Tibial artery (tissue), 4 donors: ENCODE results near the gene RAB11FIP3.

ENCODE experiments used
- DNase-seq, 2 donors: peaks; one replicate each; pipeline ENCODE4 v3.0.0-alpha.2; 2019
- H3K27ac ChIP-seq, 2 donors: fragments of 200-600 bp; sonication (generic) in 1 of 2; 1 replicate in 1 of 2; 2 replicates in 1 of 2; pipeline ENCODE4 v1.5.1; 2018 to 2019; ENCODE audit warnings: mild to moderate bottlenecking in 1 of 2
- H3K27me3 ChIP-seq, 2 donors: fragments of 200-600 bp; sonication (generic) in 1 of 2; one replicate each; pipeline versions ENCODE4 v1.5.1 to v1.6.0; 2016 to 2019
- H3K36me3 ChIP-seq, 3 donors: fragments of 200-600 bp; sonication (generic) in 2 of 3; one replicate each; pipeline ENCODE4 v1.5.1; 2016 to 2019; ENCODE audit warnings: mild to moderate bottlenecking in 2 of 3
- H3K4me1 ChIP-seq, 4 donors: fragments of 200-600 bp; sonication (generic) in 2 of 4; 1 replicate in 3 of 4; 2 replicates in 1 of 4; pipeline ENCODE4 v1.5.1; 2016 to 2019
- H3K4me3 ChIP-seq, 2 donors: fragments of 200-600 bp; sonication (generic) in 1 of 2; 1 replicate in 1 of 2; 2 replicates in 1 of 2; pipeline ENCODE4 v1.5.1; 2018 to 2019; ENCODE audit warnings: mild to moderate bottlenecking in 2 of 2
- H3K9me3 ChIP-seq, 3 donors: fragments of 200-600 bp; sonication (generic) in 1 of 3; one replicate each; pipeline ENCODE4 v1.5.1; 2016 to 2019
- CTCF ChIP-seq, 2 experiments: fragments of 200-600 bp in 1 of 2; fragments of 450-650 bp in 1 of 2; IDR thresholded peaks; one replicate each; pipeline ENCODE4 v1.5.1; 2017 to 2019; ENCODE audit warnings: antibody characterized with exemption in 2 of 2, mild to moderate bottlenecking in 1 of 2, moderate library complexity in 1 of 2
- intact Hi-C: fragments of 100-400 bp; cut with DNase I; formaldehyde crosslinking; loops from one replicate; pipeline ENCODE4 v1.15.0; 2023; ENCODE audit warnings: low total_unique reads

Gene RAB11FIP3

GRCh38 chr16:430904-431303 is 5.5 kb downstream of the RAB11FIP3 start:
- intact Hi-C loops, result no loop called here
- no peak overlapping the region for H3K27ac ChIP-seq

GRCh38 chr16:440627-441026 is 15.2 kb downstream of the RAB11FIP3 start:
- H3K36me3 ChIP-seq, result peaks cover 0 to 7% (median 0%) of the 10 kb centered on the region in 3 donors
- no peak for DNase-seq
- H3K9me3 ChIP-seq, result no peaks in the 10 kb centered on the region
- no peaks in the 10 kb centered on the region for H3K4me1 ChIP-seq
- intact Hi-C loops, result no loop called here
- H3K27me3 ChIP-seq, result no peaks in the 10 kb centered on the region
- no peak for TF ChIP-seq CTCF (IDR thresholded peaks at IDR 0.05)
- H3K27ac ChIP-seq, result no peak overlapping the region
- H3K4me3 ChIP-seq, result no peak overlapping the region

More at GRCh38 chr16:430904-431303, 5.5 kb downstream of the RAB11FIP3 start:
- Histone ChIP-seq H3K9me3 (no peaks in the 10 kb centered on the region), H3K4me3 (no peak overlapping the region), H3K27me3 (no peaks in the 10 kb centered on the region), H3K36me3 (peaks cover 0 to 6% (median 4%) of the 10 kb centered on the region in 3 donors), H3K4me1 (peaks cover 0 to 30% (median 18%) of the 10 kb centered on the region in 4 donors)
- TF ChIP-seq CTCF (IDR thresholded peaks at IDR 0.05), result no peak
- DNase-seq, result no peak

GRCh38 chr16:441447-441846 is 16.0 kb downstream of the RAB11FIP3 start:
- intact Hi-C loops, result no loop called here
- TF ChIP-seq CTCF (IDR thresholded peaks at IDR 0.05), result no peak
- H3K27me3 ChIP-seq, result no peaks in the 10 kb centered on the region

GRCh38 chr16:442976-443375 is 17.5 kb downstream of the RAB11FIP3 start:
- H3K36me3 ChIP-seq, result peaks cover 0 to 7% (median 0%) of the 10 kb centered on the region in 3 donors
- no peak overlapping the region for H3K4me3 ChIP-seq
- no peak overlapping the region for H3K27ac ChIP-seq

More at GRCh38 chr16:441447-441846, 16.0 kb downstream of the RAB11FIP3 start:
- DNase-seq, result no peak
- H3K36me3 ChIP-seq, result peaks cover 0 to 7% (median 0%) of the 10 kb centered on the region in 3 donors
- no peaks in the 10 kb centered on the region for H3K9me3 ChIP-seq
- H3K4me3 ChIP-seq, result no peak overlapping the region
- no peaks in the 10 kb centered on the region for H3K4me1 ChIP-seq
- no peak overlapping the region for H3K27ac ChIP-seq

GRCh38 chr16:444027-444426 is 18.6 kb downstream of the RAB11FIP3 start:
- TF ChIP-seq CTCF (IDR thresholded peaks at IDR 0.05), result no peak
- Histone ChIP-seq H3K4me1 (no peaks in the 10 kb centered on the region), H3K27ac (no peak overlapping the region), H3K27me3 (no peaks in the 10 kb centered on the region), H3K9me3 (no peaks in the 10 kb centered on the region), H3K36me3 (peaks cover 0 to 7% (median 0%) of the 10 kb centered on the region in 3 donors), H3K4me3 (no peak overlapping the region)
- intact Hi-C loops, result no loop called here
- DNase-seq, result no peak

More at GRCh38 chr16:442976-443375, 17.5 kb downstream of the RAB11FIP3 start:
- no peak for TF ChIP-seq CTCF (IDR thresholded peaks at IDR 0.05)
- Histone ChIP-seq H3K9me3 (no peaks in the 10 kb centered on the region), H3K27me3 (no peaks in the 10 kb centered on the region), H3K4me1 (no peaks in the 10 kb centered on the region)
- intact Hi-C loops, result loop anchor here (1.0 kb wide), 1 partner anchor 30 kb away; no protein-coding TSS in a partner anchor
- DNase-seq, result no peak

- intact Hi-C loops, result no loop called here
- Histone ChIP-seq H3K4me1 (peaks cover 0 to 7% (median 1%) of the 10 kb centered on the region in 4 donors), H3K27me3 (no peaks in the 10 kb centered on the region), H3K27ac (no peak overlapping the region), H3K36me3 (peaks cover 0 to 7% (median 0%) of the 10 kb centered on the region in 3 donors), H3K9me3 (no peaks in the 10 kb centered on the region), H3K4me3 (no peak overlapping the region)
- no peak for TF ChIP-seq CTCF (IDR thresholded peaks at IDR 0.05)
- no peak for DNase-seq
These were observed 20.1 kb downstream of the RAB11FIP3 start for GRCh38 chr16:445566-445965.
